ENCODE measurements around the gene PLXDC1. TPM values are rescaled to one million over a fixed set of nuclear protein-coding genes. Genes with fewer than 3 reads are reported as not detected.

PLXDC1 gene
- 0.12 to 0.43 TPM (median 0.19 TPM) in 5 replicates for total RNA-seq (2022; extraction: Qiagen RNA extraction)

DNA sequence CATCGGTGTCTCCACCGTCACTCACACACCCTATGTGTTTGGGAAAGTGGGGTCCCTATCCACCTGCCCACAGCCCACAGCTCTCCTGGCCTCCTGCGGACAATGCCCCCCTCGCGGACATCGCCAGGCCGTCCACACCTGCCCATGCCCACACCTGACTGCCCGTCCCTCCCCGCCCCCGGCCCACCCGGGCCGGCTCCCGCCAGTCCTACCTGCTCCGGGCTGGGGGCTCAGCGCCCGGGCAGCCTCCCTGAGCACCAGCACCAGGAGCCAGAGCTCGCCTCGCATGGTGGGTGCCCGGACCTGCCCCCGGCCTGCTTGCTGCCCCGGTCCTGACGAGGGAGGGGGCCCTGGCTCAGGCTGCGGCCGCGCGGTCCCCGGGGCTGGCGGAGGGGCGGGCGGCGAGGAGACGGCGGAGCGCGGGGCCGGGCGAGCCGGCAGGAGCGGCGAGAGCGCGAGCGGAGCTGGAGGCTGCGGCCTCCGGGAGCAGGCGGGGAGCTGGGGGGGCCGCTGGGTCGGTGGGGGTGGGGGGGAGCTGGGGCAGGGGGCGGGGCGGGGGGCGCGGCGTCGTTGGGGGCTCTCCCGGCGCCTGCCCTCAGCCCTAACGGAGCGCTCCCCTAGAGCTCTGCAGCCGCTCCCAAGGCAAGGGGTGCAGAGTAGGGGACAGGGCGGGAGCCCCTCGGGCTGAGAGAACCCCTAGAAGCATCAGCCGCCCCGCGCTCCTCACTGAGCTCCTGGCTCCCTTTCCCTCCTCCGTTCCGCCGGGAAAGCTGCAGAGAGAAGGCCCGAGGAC lies at the start of gene PLXDC1:
Gene PLXDC1 (minus strand): TSS at position 488 of the 793 bp plus-strand sequence. CDS start 200 bp downstream, at position 288.

DNA sequence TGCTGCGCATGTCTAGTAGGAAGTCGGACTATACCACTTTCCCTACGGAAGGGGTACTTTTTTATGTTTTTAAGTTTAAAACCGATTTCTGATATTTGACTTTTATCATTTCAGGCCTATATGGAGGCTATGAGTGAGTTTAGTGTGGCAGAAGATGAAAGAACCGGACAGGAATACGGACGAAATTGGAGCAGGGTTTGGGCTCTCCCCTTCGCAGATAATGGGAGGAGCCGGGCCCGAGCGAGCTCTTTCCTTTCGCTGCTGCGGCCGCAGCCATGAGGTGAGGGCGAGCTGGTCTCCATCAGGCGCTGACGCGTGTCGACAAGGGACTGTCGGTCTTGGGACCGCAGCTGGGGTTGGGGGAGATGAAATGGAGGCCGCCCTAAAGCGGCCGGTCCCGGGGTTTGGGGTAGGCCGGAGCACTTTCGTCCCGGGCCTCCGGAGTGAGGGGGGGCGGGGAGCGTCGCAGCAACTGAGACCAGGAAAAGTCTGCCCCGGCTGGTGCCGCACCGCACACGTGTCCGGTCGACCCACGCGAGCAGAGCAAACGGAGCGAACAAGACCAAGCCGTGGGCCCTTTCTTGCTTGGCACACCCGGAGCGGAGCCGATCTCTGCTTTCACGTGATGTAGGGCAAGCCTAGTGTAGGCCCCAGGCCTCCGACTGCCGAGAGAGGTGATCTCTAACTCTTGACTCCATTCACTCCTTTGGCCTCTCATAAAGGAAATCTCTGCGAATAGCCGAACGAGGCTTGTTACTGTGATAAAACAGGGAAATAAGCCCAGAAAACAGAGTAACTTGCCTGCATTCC lies 48.8 kb upstream of the PLXDC1 start, which contains the start of gene RPL19:
Gene RPL19 (plus strand): TSS at position 214 of the 810 bp plus-strand sequence. CDS start 62 bp downstream, at position 276.

DNA sequence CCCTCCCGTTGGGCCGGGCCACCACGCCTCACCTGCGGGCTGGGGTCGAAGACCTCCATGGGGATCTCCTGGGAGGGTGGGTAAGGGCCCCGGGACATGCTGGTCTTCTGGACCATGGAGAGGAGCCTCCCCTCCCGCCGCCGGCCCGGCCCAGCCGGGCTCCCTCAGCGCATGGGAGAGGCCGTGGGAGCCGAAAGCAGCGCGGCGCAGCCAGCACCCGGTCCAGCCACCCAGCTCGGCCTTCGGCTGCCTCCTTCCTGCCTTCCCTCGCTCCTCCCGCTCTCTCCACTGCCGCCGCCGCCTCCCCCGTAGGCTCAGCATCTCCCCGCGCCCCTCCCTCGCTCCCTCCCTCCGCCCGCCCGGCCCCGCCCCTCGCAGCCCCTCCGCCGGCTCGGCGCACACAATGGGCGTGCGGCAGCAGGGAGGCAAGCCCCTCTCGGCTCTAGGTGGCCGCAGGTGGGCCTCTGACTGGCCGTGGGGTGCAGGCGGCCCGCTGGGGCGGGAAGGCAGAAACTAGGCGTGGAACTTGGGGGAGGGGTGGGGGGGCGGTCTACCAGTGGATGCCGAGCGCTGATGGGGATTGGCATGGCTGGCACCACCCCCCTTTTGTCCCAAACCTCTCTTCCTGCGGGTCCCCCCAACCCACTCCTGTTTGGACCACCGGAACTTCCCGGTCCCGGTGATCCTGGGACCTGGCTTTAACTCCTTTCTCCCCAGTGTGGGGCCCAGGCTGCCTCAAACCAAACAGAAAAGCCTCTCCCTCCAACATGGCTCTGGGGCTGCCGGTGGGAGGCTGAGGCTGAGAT lies 46.1 kb upstream of the PLXDC1 start, which contains the start of gene CACNB1:
Gene CACNB1 (minus strand): TSS at position 290 of the 806 bp plus-strand sequence. CDS start 174 bp downstream, at position 116.

DNA sequence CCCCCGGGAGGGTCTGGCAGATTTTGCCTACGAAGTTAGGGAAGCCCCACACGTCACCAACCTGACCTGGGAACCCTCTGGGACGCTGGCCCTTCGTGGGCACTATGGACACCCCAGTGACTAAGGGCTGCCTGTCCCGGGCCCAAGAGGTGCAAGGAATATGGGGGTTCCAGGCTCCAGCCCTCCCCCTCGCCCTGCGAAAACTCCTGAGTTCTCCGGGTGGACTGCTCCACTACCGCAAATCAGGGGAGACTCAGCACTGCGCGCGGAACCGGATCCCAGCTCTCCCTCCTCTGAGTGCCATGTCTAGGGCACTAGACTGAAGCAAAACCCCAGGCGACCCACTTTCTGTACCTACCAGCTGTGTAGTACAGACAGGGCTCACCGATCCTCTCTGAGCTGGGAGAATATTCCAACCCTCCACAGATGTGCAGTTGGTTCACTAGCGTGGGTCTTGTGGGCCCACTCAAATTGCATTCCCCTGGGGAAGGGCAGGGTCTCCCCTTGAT lies 14.5 kb upstream of the PLXDC1 start, which contains the start of gene ARL5C:
Gene ARL5C (minus strand): TSS at position 321 of the 509 bp plus-strand sequence. CDS start 401 bp downstream, outside the sequence.

Other genes starting within 250 kb of the PLXDC1 start
- gene FBXO47, start 184.2 kb downstream of the PLXDC1 start, total RNA-seq (2022; extraction: Qiagen RNA extraction): not detected in 5 replicates
- gene ARL5C, start 14.5 kb upstream of the PLXDC1 start, total RNA-seq (2022; extraction: Qiagen RNA extraction): not detected in 5 replicates
- 4.8 to 6.9 TPM (median 6.2 TPM) in 5 replicates for gene CACNB1, start 46.0 kb upstream of the PLXDC1 start, total RNA-seq (2022; extraction: Qiagen RNA extraction)
- gene RPL19, start 48.6 kb upstream of the PLXDC1 start, total RNA-seq (2022; extraction: Qiagen RNA extraction): 3,933 to 4,408 TPM (median 3,999 TPM) in 5 replicates
- gene STAC2, start 74.3 kb upstream of the PLXDC1 start, total RNA-seq (2022; extraction: Qiagen RNA extraction): 2.3 to 3.4 TPM (median 2.9 TPM) in 5 replicates
- 5.9 to 7.8 TPM (median 7.0 TPM) in 5 replicates for gene FBXL20, start 250.0 kb upstream of the PLXDC1 start, total RNA-seq (2022; extraction: Qiagen RNA extraction)

Data from A549 treated with Mapracorat at 1 μM for 4 hours (cell line).